PC-9 (cell line): ENCODE results near the gene ASB10.

Experiments used
- EZH2 ChIP-seq: fragments of 200-600 bp; sonication (generic); IDR thresholded peaks from 2 replicates; pipeline ENCODE4 v1.8.0; 2017; ENCODE audit warnings: antibody characterized with exemption, low read depth
- TF ChIP-seq, protein P1 (sequence below): fragments of 200-600 bp; sonication (generic); conservative IDR thresholded peaks from 2 replicates; pipeline ENCODE4 v1.6.1; 2017; ENCODE audit warnings: mixed run types, antibody characterized with exemption, mild to moderate bottlenecking, moderate library complexity

DNA sequence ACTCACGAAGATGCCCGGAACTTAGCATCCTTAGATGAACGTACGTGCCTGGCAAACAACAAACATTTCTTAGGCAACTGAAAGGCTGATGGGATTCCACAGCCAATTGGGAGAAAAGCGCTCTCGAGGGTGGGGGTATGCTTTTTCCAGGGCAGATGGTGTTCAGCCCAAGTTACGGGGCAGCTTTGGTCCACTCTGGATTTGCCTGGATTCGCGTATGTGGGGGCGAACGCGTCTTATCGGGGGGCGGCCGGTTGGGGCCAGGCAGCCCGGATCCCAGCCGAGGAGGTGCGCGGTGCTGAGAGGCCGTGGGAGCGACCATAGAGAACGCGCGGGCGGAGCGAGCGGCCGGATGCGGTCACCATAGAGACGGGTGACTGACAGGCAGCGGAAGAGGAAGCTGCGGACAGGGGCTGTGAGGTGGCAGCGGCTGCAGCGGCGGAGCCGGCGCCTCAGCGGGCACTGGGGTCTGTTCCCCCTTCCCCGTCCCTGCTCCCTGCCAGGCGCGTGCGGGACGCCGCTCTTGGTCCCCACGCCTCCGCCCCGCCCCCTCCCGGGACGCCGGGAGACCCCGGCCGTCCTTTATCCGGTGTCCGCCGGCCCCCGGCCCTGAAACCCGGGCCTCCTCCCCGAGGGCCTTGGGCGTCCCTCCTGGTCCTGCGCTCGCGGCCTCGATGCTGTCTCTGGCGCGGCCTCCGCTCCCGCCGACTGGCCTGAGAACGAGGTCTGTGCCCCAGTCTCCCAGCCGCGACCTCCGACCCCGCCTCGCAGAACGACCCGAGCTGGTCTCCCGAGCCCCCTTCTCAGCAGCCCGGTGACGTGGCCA, 45.3 kb upstream of the ASB10 start, which contains the start of gene CHPF2:
- TF ChIP-seq, protein P1, sequence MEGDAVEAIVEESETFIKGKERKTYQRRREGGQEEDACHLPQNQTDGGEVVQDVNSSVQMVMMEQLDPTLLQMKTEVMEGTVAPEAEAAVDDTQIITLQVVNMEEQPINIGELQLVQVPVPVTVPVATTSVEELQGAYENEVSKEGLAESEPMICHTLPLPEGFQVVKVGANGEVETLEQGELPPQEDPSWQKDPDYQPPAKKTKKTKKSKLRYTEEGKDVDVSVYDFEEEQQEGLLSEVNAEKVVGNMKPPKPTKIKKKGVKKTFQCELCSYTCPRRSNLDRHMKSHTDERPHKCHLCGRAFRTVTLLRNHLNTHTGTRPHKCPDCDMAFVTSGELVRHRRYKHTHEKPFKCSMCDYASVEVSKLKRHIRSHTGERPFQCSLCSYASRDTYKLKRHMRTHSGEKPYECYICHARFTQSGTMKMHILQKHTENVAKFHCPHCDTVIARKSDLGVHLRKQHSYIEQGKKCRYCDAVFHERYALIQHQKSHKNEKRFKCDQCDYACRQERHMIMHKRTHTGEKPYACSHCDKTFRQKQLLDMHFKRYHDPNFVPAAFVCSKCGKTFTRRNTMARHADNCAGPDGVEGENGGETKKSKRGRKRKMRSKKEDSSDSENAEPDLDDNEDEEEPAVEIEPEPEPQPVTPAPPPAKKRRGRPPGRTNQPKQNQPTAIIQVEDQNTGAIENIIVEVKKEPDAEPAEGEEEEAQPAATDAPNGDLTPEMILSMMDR = no peak
- TF ChIP-seq EZH2 = no peak
